HL-60 (cell line): ENCODE results near the gene PSMA7.

Source experiments
- DNase-seq, 2 experiments: peaks; one replicate each; pipeline ENCODE4 v3.0.0-alpha.2; 2010 to 2020; ENCODE audit warnings: low read depth in 1 of 2, low spot score in 1 of 2
- H3K27ac ChIP-seq: fragments of 250-450 bp; sonication (Bioruptor Pico); replicated peaks from 2 replicates; pipeline ENCODE4 v1.5.1; 2020; ENCODE audit warnings: mild to moderate bottlenecking, moderate library complexity
- H3K27me3 ChIP-seq: fragments of 250-450 bp; sonication (Bioruptor Pico); 2 replicates; pipeline ENCODE4 v1.5.1; 2021; ENCODE audit warnings: mild to moderate bottlenecking, moderate library complexity; ENCODE audit not compliant: insufficient read depth, poor library complexity, severe bottlenecking
- H3K4me3 ChIP-seq: replicated peaks from 2 replicates; pipeline ENCODE4 v1.5.1; 2011; ENCODE audit warnings: mild to moderate bottlenecking, control low read depth, low read length; ENCODE audit not compliant: insufficient read depth
- CTCF ChIP-seq: IDR thresholded peaks from one replicate; pipeline ENCODE4 v1.5.1; 2011; ENCODE audit warnings: low read length, control low read depth, inconsistent platforms; ENCODE audit not compliant: insufficient read depth
- GABPA ChIP-seq: IDR thresholded peaks from 2 replicates; pipeline ENCODE4 v1.6.1; 2012; ENCODE audit warnings: low read depth
- POLR2AphosphoS5 ChIP-seq: IDR thresholded peaks from 2 replicates; pipeline ENCODE4 v1.6.1; 2012; ENCODE audit warnings: low read depth
- SPI1 ChIP-seq: IDR thresholded peaks from 2 replicates; pipeline ENCODE4 v1.6.1; 2012; ENCODE audit warnings: low read depth, mild to moderate bottlenecking, borderline replicate concordance
- TF ChIP-seq, protein P1 (sequence below): IDR thresholded peaks from 2 replicates; pipeline ENCODE4 v1.6.1; 2012; ENCODE audit warnings: low read depth; ENCODE audit not compliant: insufficient replicate concordance

The PSMA7 gene

GRCh38 chr20:62127799-62128198 lies 15.4 kb downstream of the PSMA7 start:
- H3K27me3 ChIP-seq = no peaks in the 10 kb centered on the region
- H3K4me3 ChIP-seq = no peak overlapping the region
- DNase-seq = no peak
- TF ChIP-seq, protein P1, sequence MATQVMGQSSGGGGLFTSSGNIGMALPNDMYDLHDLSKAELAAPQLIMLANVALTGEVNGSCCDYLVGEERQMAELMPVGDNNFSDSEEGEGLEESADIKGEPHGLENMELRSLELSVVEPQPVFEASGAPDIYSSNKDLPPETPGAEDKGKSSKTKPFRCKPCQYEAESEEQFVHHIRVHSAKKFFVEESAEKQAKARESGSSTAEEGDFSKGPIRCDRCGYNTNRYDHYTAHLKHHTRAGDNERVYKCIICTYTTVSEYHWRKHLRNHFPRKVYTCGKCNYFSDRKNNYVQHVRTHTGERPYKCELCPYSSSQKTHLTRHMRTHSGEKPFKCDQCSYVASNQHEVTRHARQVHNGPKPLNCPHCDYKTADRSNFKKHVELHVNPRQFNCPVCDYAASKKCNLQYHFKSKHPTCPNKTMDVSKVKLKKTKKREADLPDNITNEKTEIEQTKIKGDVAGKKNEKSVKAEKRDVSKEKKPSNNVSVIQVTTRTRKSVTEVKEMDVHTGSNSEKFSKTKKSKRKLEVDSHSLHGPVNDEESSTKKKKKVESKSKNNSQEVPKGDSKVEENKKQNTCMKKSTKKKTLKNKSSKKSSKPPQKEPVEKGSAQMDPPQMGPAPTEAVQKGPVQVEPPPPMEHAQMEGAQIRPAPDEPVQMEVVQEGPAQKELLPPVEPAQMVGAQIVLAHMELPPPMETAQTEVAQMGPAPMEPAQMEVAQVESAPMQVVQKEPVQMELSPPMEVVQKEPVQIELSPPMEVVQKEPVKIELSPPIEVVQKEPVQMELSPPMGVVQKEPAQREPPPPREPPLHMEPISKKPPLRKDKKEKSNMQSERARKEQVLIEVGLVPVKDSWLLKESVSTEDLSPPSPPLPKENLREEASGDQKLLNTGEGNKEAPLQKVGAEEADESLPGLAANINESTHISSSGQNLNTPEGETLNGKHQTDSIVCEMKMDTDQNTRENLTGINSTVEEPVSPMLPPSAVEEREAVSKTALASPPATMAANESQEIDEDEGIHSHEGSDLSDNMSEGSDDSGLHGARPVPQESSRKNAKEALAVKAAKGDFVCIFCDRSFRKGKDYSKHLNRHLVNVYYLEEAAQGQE = no peak
- TF ChIP-seq POLR2AphosphoS5 (no peak), CTCF (no peak), SPI1 (no peak), GABPA (no peak)
- no peak overlapping the region for H3K27ac ChIP-seq

DNA sequence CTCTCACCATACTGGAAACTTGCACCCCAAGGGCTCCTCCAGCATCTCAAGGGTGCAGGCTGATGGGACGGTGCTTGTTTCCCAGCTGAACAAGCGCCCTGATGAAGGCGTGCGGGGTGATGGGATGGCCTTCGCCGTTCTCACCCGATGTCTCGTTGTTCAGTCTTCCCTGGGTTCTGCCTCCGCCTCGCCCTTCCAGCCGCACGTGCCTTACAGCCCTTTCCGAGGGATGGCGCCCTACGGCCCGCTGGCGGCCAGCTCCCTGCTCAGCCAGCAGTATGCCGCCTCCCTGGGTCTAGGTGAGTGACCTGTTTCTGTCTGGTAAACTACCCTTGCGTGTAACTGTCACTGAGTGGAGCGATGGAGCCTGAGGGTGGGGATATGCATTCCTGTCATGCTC lies 17.1 kb downstream of the PSMA7 start:
- H3K27ac ChIP-seq = no peak overlapping the region
- no peak for DNase-seq
- H3K4me3 ChIP-seq = no peak overlapping the region
- no peaks in the 10 kb centered on the region for H3K27me3 ChIP-seq
- TF ChIP-seq GABPA (no peak), POLR2AphosphoS5 (no peak), SPI1 (no peak), CTCF (no peak)
- TF ChIP-seq, protein P1 = no peak

DNA sequence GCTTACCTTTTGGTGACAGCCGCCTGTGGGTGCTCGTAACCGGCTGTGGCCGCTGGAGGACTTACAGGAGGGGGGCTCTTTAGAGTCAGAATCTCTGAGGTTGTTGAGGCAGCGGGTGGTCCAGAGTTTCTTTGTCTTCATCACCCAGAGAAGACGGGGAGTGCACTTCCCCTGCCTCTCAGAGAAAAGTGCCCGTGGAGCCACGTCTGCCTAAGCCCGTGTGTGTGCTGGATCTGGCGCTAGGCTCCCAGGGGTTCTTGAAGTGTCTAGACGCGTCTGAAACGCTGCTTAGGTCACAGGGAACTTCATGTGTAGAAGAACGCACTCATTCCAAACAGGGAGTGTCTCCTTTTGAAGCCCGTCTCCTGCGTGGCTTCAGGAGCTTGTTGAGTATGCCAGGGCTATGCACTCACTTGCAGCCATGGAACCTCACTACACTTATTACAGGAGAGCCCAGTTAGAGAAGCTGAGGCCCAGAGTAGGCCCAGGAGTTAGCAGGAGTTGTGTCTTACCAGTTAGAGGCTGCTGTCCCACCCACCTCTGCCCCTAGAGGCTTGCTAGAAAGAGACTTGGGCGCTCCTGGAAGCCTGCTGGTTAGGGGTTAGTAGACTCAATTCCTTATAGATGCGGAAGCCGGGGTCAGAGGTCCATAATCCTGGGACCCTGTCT lies 19.6 kb downstream of the PSMA7 start:
- no peak overlapping the region for H3K27ac ChIP-seq
- no peaks in the 10 kb centered on the region for H3K27me3 ChIP-seq
- TF ChIP-seq POLR2AphosphoS5 = no peak
- peak in 1 of 2 experiments; percentile 20 for DNase-seq
- H3K4me3 ChIP-seq = peak overlapping the region; percentile 77

- no peak for TF ChIP-seq POLR2AphosphoS5
- TF ChIP-seq, protein P1 = no peak
- no peak for TF ChIP-seq SPI1
- no peak for TF ChIP-seq GABPA
- no peak for TF ChIP-seq CTCF
These were observed 20.3 kb downstream of the PSMA7 start for GRCh38 chr20:62122654-62123449.

More at GRCh38 chr20:62122654-62123449, 20.3 kb downstream of the PSMA7 start:
- Histone ChIP-seq H3K4me3 (peak overlapping the region; percentile 77), H3K27ac (peak overlapping the region; percentile 50), H3K27me3 (no peaks in the 10 kb centered on the region)
- no peak for DNase-seq
